Measurements from ENCODE around the gene DISC1. TPM values are rescaled to one million over a fixed set of nuclear protein-coding genes. Genes with fewer than 3 reads are reported as not detected.

Gene DISC1
- total and polyA plus RNA-seq, 2 of the 13 experiments (the other 11 are each of a cell fraction or from before 2014, with no cell fraction given): 4.2 to 4.6 TPM

GRCh38 chr1:231841616-231842344 lies 215.2 kb downstream of the DISC1 start (continued):
- 0 out of 2 replicates have a peak, but pooled peaks have one; percentile 38 for TF ChIP-seq IKZF5 (CRISPR knock-in tag; IDR thresholded peaks at IDR 0.05)
- no peak for TF ChIP-seq GPBP1L1 (CRISPR knock-in tag; IDR thresholded peaks at IDR 0.05)
- TF ChIP-seq ZSCAN9 (CRISPR knock-in tag; IDR thresholded peaks at IDR 0.05; ENCODE audit: borderline replicate concordance): no peak
- no peak for TF ChIP-seq ZFYVE20 (CRISPR knock-in tag; IDR thresholded peaks at IDR 0.05; ENCODE audit: borderline replicate concordance, low read depth)
- peak; percentile 70 for TF ChIP-seq ARID5B (CRISPR knock-in tag; IDR thresholded peaks at IDR 0.05)
- TF ChIP-seq ZNF816 (CRISPR knock-in tag; IDR thresholded peaks at IDR 0.05; ENCODE audit: borderline replicate concordance): no peak
- TF ChIP-seq TRAFD1 (CRISPR knock-in tag; IDR thresholded peaks at IDR 0.05; ENCODE audit: borderline replicate concordance): no peak
- TF ChIP-seq EZH2 (conservative IDR thresholded peaks at IDR 0.05; ENCODE audit: low read depth, low read length): no peak
- no peak for TF ChIP-seq HNRNPLL (IDR thresholded peaks at IDR 0.05; ENCODE audit: low read depth, low read length, poor library complexity, severe bottlenecking)
- TF ChIP-seq TCF7 (IDR thresholded peaks at IDR 0.05; ENCODE audit: low read depth): peak; percentile 90
- TF ChIP-seq ZNF768 (CRISPR knock-in tag; IDR thresholded peaks at IDR 0.05): no peak
- TF ChIP-seq FOXM1 (CRISPR knock-in tag; IDR thresholded peaks at IDR 0.05): no peak
- no peak for TF ChIP-seq UBTF (CRISPR knock-in tag; IDR thresholded peaks at IDR 0.05)
- peak; percentile 54 for TF ChIP-seq GATAD2A (CRISPR knock-in tag; IDR thresholded peaks at IDR 0.05)
- no peak for TF ChIP-seq EED (CRISPR knock-in tag; IDR thresholded peaks at IDR 0.05)
- TF ChIP-seq ZNF678 (CRISPR knock-in tag; IDR thresholded peaks at IDR 0.05): no peak
- TF ChIP-seq ATRX (CRISPR knock-in tag; IDR thresholded peaks at IDR 0.05; ENCODE audit: borderline replicate concordance): no peak
- TF ChIP-seq HMG20B (CRISPR knock-in tag; conservative IDR thresholded peaks at IDR 0.05): no peak
- TF ChIP-seq ZNF660 (CRISPR knock-in tag; IDR thresholded peaks at IDR 0.05; ENCODE audit: borderline replicate concordance, low read depth): no peak
